Testis (tissue), 5 donors: ENCODE measurements around the gene GLI1. TPM values are rescaled to one million over a fixed set of nuclear protein-coding genes. Genes with fewer than 3 reads are reported as not detected.
"Not testable (repeated sequence)": the region's sequence is repeated elsewhere in the genome, so short reads cannot be mapped to it uniquely, and the experiment has no call there.

ENCODE experiments used
- DNase-seq: peaks from one replicate; pipeline ENCODE4 v3.0.0-alpha.2; 2019
- H3K27ac ChIP-seq, 2 donors: fragments of 200-600 bp; sonication (generic); one replicate each; pipeline ENCODE4 v1.5.1; 2019
- H3K27me3 ChIP-seq: fragments of 200-600 bp; sonication (generic); one replicate; pipeline ENCODE4 v1.5.1; 2019
- H3K36me3 ChIP-seq: fragments of 200-600 bp; sonication (generic); one replicate; pipeline ENCODE4 v1.5.1; 2017; ENCODE audit warnings: low read depth; ENCODE audit errors: missing control alignments
- H3K4me1 ChIP-seq: fragments of 200-600 bp; sonication (generic); one replicate; pipeline ENCODE4 v1.5.1; 2019
- H3K4me3 ChIP-seq, 2 donors: fragments of 200-600 bp; sonication (generic); one replicate each; pipeline ENCODE4 v1.5.1; 2017 to 2019
- H3K9me3 ChIP-seq: fragments of 200-600 bp; sonication (generic); one replicate; pipeline ENCODE4 v1.5.1; 2017
- CTCF ChIP-seq, 3 experiments: fragments of 450-650 bp in 2 of 3; fragments of 200-600 bp in 1 of 3; sonication (generic) in 1 of 3; IDR thresholded peaks; one replicate each; pipeline ENCODE4 v1.5.1; 2016 to 2019; ENCODE audit warnings: antibody characterized with exemption in 3 of 3, mild to moderate bottlenecking in 2 of 3, moderate library complexity in 1 of 3
- POLR2A ChIP-seq: fragments of 450-650 bp; IDR thresholded peaks from one replicate; pipeline ENCODE4 v1.6.1; 2017; ENCODE audit warnings: antibody characterized with exemption, mild to moderate bottlenecking, moderate library complexity
- WGBS, 2 donors: methylation state at CpG; one replicate each; pipeline ENCODE4 v1.1.5; 2018; 5-methylcytosine and 5-hydroxymethylcytosine counted together
- intact Hi-C: fragments of 100-400 bp; cut with DNase I; formaldehyde crosslinking; loops from one replicate; pipeline ENCODE4 v1.15.1; 2023; ENCODE audit warnings: low total_unique reads
- long read RNA-seq, 2 donors: transcript quantifications; one replicate each; lab custom pipeline, GENCODE V29; 2026
- polyA plus RNA-seq: library from polyadenylated mRNA; stranded (reverse); fragments of 350-450 nt; fragmentation: Illumina TruSeq; extraction: RNeasy Lipid Tissue Mini Kit (QIAGEN cat#74804); gene quantifications from one replicate; pipeline ENCODE4 v1.2.3, GENCODE V29; 2014; ENCODE audit warnings: low read depth, low replicate concordance; ENCODE audit not compliant: insufficient read depth
- total RNA-seq, 2 donors: library from RNA; depleted of rRNA; stranded (reverse); fragments of >200 nt; gene quantifications; one replicate each; pipeline ENCODE4 v1.2.3, GENCODE V29; 2016

The GLI1 gene
- total RNA-seq (10 to 100 TPM in 1 of 2 donors, 1 to 10 TPM in 1; 8.3 to 18.0 TPM), polyA plus RNA-seq (9.3 TPM)
- long read RNA-seq, donor 1, partial matches to known transcripts, result 0 of 5 reads
- long read RNA-seq, donor 1, other reads (novel, unspliced or antisense), result 0 of 5 reads
- long read RNA-seq, donor 2, partial matches to known transcripts, result 0 of 3 reads
- long read RNA-seq, donor 2, other reads (novel, unspliced or antisense), result 0 of 3 reads

DNA sequence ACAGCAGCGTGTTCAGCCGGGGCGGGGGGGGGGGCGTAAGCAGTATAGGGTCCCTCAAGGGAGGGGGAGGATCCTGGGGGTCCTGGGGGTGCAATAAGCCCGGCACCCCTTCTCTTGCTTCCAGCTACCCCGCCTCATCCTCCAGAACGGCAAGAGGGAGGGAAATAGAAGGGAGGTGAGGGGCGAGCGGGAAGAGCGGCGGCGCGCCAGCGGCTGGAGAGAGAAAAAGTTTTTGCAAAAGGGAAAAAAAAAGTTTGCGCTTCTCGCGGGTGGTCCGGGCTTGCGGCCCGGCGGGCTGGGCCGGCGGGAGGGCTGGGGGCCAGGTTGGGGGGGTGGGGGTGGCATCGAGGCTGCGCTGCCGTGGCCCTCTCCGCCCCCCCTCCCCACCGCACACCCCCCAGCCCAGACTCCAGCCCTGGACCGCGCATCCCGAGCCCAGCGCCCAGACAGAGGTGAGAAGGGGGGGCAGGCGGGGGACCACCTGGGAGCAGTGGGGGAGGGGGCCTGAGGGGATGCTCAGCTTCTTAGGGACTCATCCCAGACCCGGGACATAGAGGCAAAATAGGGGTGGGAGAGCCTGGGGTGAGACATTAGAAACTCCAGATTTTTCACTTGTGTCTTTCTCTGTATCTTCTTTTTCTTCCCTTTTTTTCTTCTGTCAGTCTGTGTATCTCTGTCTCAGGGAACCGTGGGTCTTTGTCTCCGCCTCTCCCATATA lies at the start of gene GLI1:
TSS of gene GLI1 (plus strand) at position 36 of the 718 bp plus-strand sequence. CDS start 3,907 bp downstream, outside the sequence.
- TF ChIP-seq CTCF (IDR thresholded peaks at IDR 0.05), result no peak
- no peak for TF ChIP-seq POLR2A
- WGBS, 2 donors, result 0 to 1% methylated on average over 24 to 36 of the region's 36 CpGs
- no peaks in the 10 kb centered on the region for H3K9me3 ChIP-seq
- H3K27ac ChIP-seq, result peak within 1 kb of the TSS; percentile 51 to 90
- no peaks in the 10 kb centered on the region for H3K27me3 ChIP-seq
- H3K36me3 ChIP-seq, result no peaks in the 10 kb centered on the region
- H3K4me1 ChIP-seq, result peaks cover 23% of the 10 kb centered on the region
- H3K4me3 ChIP-seq, result peak within 1 kb of the TSS; percentile 64 to 68
- intact Hi-C loops, result no loop called here
- DNase-seq, result peak; percentile 44

- WGBS, 2 donors, result 95 to 98% methylated on average over 4 of the region's 4 CpGs
- TF ChIP-seq CTCF (IDR thresholded peaks at IDR 0.05) (no peak), POLR2A (no peak)
- Histone ChIP-seq H3K4me1 (peaks cover 7% of the 10 kb centered on the region), H3K9me3 (no peaks in the 10 kb centered on the region), H3K36me3 (no peaks in the 10 kb centered on the region), H3K27me3 (no peaks in the 10 kb centered on the region), H3K4me3 (no peak overlapping the region), H3K27ac (no peak overlapping the region)
- intact Hi-C loops, result no loop called here
- no peak for DNase-seq
Measured at GRCh38 chr12:57410534-57410933, 49.1 kb upstream of the GLI1 start.

DNA sequence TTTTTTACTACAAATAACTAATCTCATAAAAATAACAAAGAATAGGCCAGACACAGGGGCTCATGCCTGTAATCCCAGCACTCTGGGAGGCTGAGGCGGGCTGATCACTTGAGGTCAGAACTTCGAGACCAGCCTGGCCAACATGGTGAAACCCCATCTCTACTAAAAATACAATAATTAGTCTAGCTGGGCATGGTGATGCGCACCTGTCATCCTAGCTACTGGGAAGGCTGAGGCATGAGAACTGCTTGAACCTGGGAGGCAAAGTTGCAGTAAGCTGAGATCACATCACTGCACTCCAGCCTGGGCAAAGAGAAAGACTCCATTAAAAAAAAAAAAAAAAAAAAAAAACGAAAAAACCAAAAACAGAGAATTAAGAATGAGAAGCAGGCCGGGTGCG lies 45.4 kb upstream of the GLI1 start:
- H3K4me3 ChIP-seq, H3K36me3 ChIP-seq, H3K27me3 ChIP-seq, intact Hi-C loops, H3K9me3 ChIP-seq, DNase-seq, H3K27ac ChIP-seq: not testable (repeated sequence)
- 87 to 91% methylated on average over 6 of the region's 6 CpGs for whole genome bisulfite sequencing, 2 donors
- peaks cover 35% of the 10 kb centered on the region for H3K4me1 ChIP-seq

GRCh38 chr12:57415088-57415487 lies 44.5 kb upstream of the GLI1 start:
- WGBS, 2 donors, result 36 to 48% methylated on average over 2 of the region's 2 CpGs
- H3K4me1 ChIP-seq, result peaks cover 40% of the 10 kb centered on the region
- no peaks in the 10 kb centered on the region for H3K27me3 ChIP-seq
- intact Hi-C loops, result no loop called here
- no peaks in the 10 kb centered on the region for H3K9me3 ChIP-seq
- H3K36me3 ChIP-seq, result no peaks in the 10 kb centered on the region
- DNase-seq, result no peak
- H3K4me3 ChIP-seq, result no peak overlapping the region
- peak overlapping the region; percentile 43 to 68 for H3K27ac ChIP-seq
- TF ChIP-seq POLR2A (no peak), CTCF (IDR thresholded peaks at IDR 0.05) (no peak)

GRCh38 chr12:57416039-57416996 lies 43.3 kb upstream of the GLI1 start:
- Histone ChIP-seq H3K27me3 (no peaks in the 10 kb centered on the region), H3K4me3 (no peak overlapping the region), H3K27ac (peak overlapping the region; percentile 66 to 68), H3K4me1 (peaks cover 40% of the 10 kb centered on the region), H3K9me3 (no peaks in the 10 kb centered on the region), H3K36me3 (no peaks in the 10 kb centered on the region)
- DNase-seq, result no peak
- intact Hi-C loops, result no loop called here
- no peak for TF ChIP-seq POLR2A
- TF ChIP-seq CTCF (IDR thresholded peaks at IDR 0.05), result no peak
- WGBS, 2 donors, result 82 to 85% methylated on average over 8 of the region's 8 CpGs
